PC-9 (cell line): ENCODE measurements around the gene NEBL.

Experiments
- EZH2 ChIP-seq: fragments of 200-600 bp; sonication (generic); IDR thresholded peaks from 2 replicates; pipeline ENCODE4 v1.8.0; 2017; ENCODE audit warnings: antibody characterized with exemption, low read depth
- TF ChIP-seq, protein P1 (sequence below): fragments of 200-600 bp; sonication (generic); conservative IDR thresholded peaks from 2 replicates; pipeline ENCODE4 v1.6.1; 2017; ENCODE audit warnings: mixed run types, antibody characterized with exemption, mild to moderate bottlenecking, moderate library complexity

DNA sequence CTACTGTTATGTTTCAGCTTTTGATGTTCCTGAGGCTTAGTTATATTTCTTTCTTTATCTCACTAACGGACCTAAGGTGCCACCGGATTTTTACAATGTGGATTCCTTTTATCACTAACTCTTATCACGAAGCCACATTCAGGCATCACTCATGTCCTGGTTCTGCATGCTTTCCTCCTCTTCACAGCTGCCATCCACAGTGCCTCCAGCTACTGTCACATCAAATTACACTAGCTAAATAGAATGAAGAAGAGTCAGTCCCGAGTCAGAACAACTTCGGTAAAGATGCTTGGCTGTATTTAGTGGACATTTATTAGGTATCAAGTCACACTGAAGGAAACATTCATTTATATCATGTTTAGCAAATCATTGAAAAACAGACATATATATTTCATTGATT lies 153.2 kb downstream of the NEBL start:
- TF ChIP-seq, protein P1, sequence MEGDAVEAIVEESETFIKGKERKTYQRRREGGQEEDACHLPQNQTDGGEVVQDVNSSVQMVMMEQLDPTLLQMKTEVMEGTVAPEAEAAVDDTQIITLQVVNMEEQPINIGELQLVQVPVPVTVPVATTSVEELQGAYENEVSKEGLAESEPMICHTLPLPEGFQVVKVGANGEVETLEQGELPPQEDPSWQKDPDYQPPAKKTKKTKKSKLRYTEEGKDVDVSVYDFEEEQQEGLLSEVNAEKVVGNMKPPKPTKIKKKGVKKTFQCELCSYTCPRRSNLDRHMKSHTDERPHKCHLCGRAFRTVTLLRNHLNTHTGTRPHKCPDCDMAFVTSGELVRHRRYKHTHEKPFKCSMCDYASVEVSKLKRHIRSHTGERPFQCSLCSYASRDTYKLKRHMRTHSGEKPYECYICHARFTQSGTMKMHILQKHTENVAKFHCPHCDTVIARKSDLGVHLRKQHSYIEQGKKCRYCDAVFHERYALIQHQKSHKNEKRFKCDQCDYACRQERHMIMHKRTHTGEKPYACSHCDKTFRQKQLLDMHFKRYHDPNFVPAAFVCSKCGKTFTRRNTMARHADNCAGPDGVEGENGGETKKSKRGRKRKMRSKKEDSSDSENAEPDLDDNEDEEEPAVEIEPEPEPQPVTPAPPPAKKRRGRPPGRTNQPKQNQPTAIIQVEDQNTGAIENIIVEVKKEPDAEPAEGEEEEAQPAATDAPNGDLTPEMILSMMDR = no peak
- TF ChIP-seq EZH2 = no peak
